ENCODE results near the gene ACAA1. TPM values are rescaled to one million over a fixed set of nuclear protein-coding genes. Genes with fewer than 3 reads are reported as not detected.
A peak's percentile ranks its signal among the peaks of the same experiment; 100 is the strongest.
"Not testable (repeated sequence)": the region's sequence is repeated elsewhere in the genome, so short reads cannot be mapped to it uniquely, and the experiment has no call there.

ACAA1 gene
- total RNA-seq, 4 donors from 2014 or later: 123 to 324 (median 186) TPM

- TF ChIP-seq, protein P1, sequence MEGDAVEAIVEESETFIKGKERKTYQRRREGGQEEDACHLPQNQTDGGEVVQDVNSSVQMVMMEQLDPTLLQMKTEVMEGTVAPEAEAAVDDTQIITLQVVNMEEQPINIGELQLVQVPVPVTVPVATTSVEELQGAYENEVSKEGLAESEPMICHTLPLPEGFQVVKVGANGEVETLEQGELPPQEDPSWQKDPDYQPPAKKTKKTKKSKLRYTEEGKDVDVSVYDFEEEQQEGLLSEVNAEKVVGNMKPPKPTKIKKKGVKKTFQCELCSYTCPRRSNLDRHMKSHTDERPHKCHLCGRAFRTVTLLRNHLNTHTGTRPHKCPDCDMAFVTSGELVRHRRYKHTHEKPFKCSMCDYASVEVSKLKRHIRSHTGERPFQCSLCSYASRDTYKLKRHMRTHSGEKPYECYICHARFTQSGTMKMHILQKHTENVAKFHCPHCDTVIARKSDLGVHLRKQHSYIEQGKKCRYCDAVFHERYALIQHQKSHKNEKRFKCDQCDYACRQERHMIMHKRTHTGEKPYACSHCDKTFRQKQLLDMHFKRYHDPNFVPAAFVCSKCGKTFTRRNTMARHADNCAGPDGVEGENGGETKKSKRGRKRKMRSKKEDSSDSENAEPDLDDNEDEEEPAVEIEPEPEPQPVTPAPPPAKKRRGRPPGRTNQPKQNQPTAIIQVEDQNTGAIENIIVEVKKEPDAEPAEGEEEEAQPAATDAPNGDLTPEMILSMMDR (IDR thresholded peaks at IDR 0.05): peak in 3 of 6 experiments; percentile 11 to 22 (median 16)
- TF ChIP-seq POLR2A (IDR thresholded peaks at IDR 0.05): no peak
- Histone ChIP-seq H3K9me3 (no peaks in the 10 kb centered on the region), H3K27me3 (no peaks in the 10 kb centered on the region), H3K4me1 (peaks cover 0 to 59% (median 13%) of the 10 kb centered on the region in 4 donors), H3K36me3 (peaks cover 0 to 31% (median 0%) of the 10 kb centered on the region in 3 donors), H3K4me3 (peak overlapping the region; percentile 77 to 96 (median 89)), H3K27ac (peak overlapping the region; percentile 86 to 94 (median 88))
- peak in 2 of 3 donors; percentile 49 to 60 for DNase-seq
These were observed 855 bp upstream of the ACAA1 start for GRCh38 chr3:38137615-38138348.

DNA sequence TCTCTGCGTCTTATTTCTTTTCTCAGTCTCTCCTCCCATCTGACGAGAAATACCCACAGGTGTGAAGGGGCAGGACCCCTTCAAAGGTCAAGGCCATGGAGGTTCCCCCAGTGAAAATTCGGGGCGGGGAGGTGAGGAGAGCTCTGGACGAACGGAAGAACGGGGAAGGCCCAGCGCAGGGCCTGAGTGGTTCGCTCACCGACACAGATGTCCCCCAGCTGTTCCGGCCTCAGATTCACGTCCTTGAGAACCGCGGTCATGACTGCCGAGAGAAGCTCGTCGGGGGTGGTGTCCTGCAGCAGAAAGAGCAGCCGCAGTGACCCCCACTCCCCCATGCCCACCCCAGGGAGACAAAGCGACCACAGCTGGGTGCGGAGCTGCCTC is 542 bp downstream of the ACAA1 start:
- TF ChIP-seq, protein P1 (IDR thresholded peaks at IDR 0.05): no peak
- TF ChIP-seq POLR2A (IDR thresholded peaks at IDR 0.05): no peak
- peak in 2 of 3 donors; percentile 22 to 52 for DNase-seq
- Histone ChIP-seq H3K4me3 (peak overlapping the region; percentile 77 to 96 (median 89)), H3K4me1 (peaks cover 0 to 73% (median 13%) of the 10 kb centered on the region in 4 donors), H3K9me3 (no peaks in the 10 kb centered on the region), H3K36me3 (peaks cover 0 to 38% (median 0%) of the 10 kb centered on the region in 3 donors), H3K27me3 (no peaks in the 10 kb centered on the region), H3K27ac (peak overlapping the region; percentile 86 to 94 (median 88))

- H3K36me3 ChIP-seq: peaks cover 0 to 38% (median 0%) of the 10 kb centered on the region in 3 donors
- peak in 2 of 3 donors; percentile 19 to 43 for DNase-seq
These were observed 1.2 kb downstream of the ACAA1 start for GRCh38 chr3:38135621-38136277.

GRCh38 chr3:38134517-38135143 is 2.3 kb downstream of the ACAA1 start:
- peaks cover 0 to 39% (median 0%) of the 10 kb centered on the region in 3 donors for H3K36me3 ChIP-seq
- H3K4me3 ChIP-seq: peak overlapping the region in 1 of 4 donors; percentile 94
- H3K4me1 ChIP-seq: peaks cover 5 to 75% (median 12%) of the 10 kb centered on the region in 4 donors
- not testable (repeated sequence) for H3K9me3 ChIP-seq, DNase-seq, H3K27me3 ChIP-seq
- peak overlapping the region in 1 of 4 donors; percentile 89 for H3K27ac ChIP-seq

More at GRCh38 chr3:38135621-38136277, 1.2 kb downstream of the ACAA1 start:
- H3K27me3 ChIP-seq, H3K9me3 ChIP-seq: not testable (repeated sequence)
- H3K4me1 ChIP-seq: peaks cover 0 to 79% (median 13%) of the 10 kb centered on the region in 4 donors
- peak overlapping the region; percentile 77 to 96 (median 89) for H3K4me3 ChIP-seq
- peak overlapping the region; percentile 86 to 94 (median 88) for H3K27ac ChIP-seq

GRCh38 chr3:38133557-38134405 is 3.1 kb downstream of the ACAA1 start:
- Histone ChIP-seq H3K4me1 (peaks cover 5 to 73% (median 7%) of the 10 kb centered on the region in 4 donors), H3K27me3 (no peaks in the 10 kb centered on the region), H3K9me3 (no peaks in the 10 kb centered on the region), H3K36me3 (peaks cover 0 to 48% (median 0%) of the 10 kb centered on the region in 3 donors), H3K4me3 (peak overlapping the region in 1 of 4 donors; percentile 27), H3K27ac (peak overlapping the region in 3 of 4 donors; percentile 56 to 89 (median 58))
- peak in 1 of 2 donors; percentile 56 for TF ChIP-seq POLR2A (IDR thresholded peaks at IDR 0.05)
- TF ChIP-seq, protein P1 (IDR thresholded peaks at IDR 0.05): no peak
- DNase-seq: peak in 1 of 3 donors; percentile 63

- Histone ChIP-seq H3K4me1 (peaks cover 5 to 73% (median 7%) of the 10 kb centered on the region in 4 donors), H3K27ac (peak overlapping the region in 2 of 4 donors; percentile 58 to 89), H3K36me3 (peaks cover 0 to 54% (median 0%) of the 10 kb centered on the region in 3 donors), H3K4me3 (peak overlapping the region in 1 of 4 donors; percentile 27), H3K27me3 (no peaks in the 10 kb centered on the region), H3K9me3 (no peaks in the 10 kb centered on the region)
- DNase-seq: peak in 1 of 3 donors; percentile 44
- TF ChIP-seq, protein P1 (IDR thresholded peaks at IDR 0.05): no peak
- no peak for TF ChIP-seq POLR2A (IDR thresholded peaks at IDR 0.05)
These were observed 3.7 kb downstream of the ACAA1 start for GRCh38 chr3:38133209-38133556.
